Hepatocyte (in vitro differentiated cells): Measurements from ENCODE around the gene F12.

Source experiments
- EZH2 ChIP-seq: fragments of 200-600 bp; sonication (generic); IDR thresholded peaks from 2 replicates; pipeline ENCODE4 v1.6.1; 2016; ENCODE audit warnings: antibody characterized with exemption, mild to moderate bottlenecking, borderline replicate concordance
- TF ChIP-seq, protein P1 (sequence below): fragments of 200-600 bp; sonication (generic); IDR thresholded peaks from 2 replicates; pipeline ENCODE4 v1.5.1; 2016; ENCODE audit warnings: antibody characterized with exemption, mild to moderate bottlenecking; ENCODE audit not compliant: poor library complexity

DNA sequence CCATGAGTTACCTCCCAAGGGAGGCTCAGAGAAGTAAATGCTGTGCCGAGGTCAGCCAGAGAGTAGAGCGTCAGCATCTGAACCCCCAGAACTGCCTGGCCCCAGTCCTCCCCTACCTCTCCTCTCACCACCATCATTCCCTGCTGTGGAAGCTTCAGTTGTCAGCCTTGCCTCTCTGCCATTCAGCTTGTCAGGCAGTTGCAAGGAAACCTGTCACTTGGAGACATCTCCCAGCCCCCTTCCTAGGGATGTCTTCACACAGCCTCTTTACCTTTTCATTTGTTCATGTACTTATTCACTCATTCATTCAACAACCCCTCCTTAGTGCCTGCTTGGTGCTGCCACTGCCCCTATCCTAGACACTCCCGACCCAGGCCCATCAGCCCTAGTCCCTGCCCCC, 49.5 kb downstream of the F12 start:
- TF ChIP-seq, protein P1, sequence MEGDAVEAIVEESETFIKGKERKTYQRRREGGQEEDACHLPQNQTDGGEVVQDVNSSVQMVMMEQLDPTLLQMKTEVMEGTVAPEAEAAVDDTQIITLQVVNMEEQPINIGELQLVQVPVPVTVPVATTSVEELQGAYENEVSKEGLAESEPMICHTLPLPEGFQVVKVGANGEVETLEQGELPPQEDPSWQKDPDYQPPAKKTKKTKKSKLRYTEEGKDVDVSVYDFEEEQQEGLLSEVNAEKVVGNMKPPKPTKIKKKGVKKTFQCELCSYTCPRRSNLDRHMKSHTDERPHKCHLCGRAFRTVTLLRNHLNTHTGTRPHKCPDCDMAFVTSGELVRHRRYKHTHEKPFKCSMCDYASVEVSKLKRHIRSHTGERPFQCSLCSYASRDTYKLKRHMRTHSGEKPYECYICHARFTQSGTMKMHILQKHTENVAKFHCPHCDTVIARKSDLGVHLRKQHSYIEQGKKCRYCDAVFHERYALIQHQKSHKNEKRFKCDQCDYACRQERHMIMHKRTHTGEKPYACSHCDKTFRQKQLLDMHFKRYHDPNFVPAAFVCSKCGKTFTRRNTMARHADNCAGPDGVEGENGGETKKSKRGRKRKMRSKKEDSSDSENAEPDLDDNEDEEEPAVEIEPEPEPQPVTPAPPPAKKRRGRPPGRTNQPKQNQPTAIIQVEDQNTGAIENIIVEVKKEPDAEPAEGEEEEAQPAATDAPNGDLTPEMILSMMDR = no peak
- TF ChIP-seq EZH2 = no peak
